Measurements from ENCODE around the gene ZNG1B.
"Not testable (repeated sequence)": the region's sequence is repeated elsewhere in the genome, so short reads cannot be mapped to it uniquely, and the experiment has no call there.

ZNG1B gene

DNA sequence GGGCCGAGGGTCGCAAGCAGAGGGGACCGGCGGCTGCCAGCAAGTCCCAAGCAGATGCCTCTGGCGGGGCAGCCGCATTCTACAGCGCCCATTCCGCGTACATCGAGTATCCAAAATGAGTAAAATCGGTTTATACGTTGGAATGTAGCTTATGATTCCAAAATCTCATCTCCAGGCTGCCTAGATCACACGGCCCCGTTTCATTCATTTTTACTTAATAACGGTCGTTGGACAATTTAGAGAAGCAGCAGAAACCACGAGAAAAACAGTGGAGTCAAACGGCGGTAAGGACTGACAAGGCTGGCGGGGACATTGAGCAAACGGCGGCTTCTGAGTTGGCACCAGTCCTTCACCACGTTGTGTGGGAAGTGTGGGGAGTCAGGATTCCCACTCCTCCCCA lies 66.6 kb downstream of the ZNG1B start:
- DNase-seq: peak; percentile 47

GRCh38 chr2:113507394-113508140 lies 70.1 kb downstream of the ZNG1B start:
- not testable (repeated sequence) for DNase-seq

GRCh38 chr2:113508187-113508586 lies 70.7 kb downstream of the ZNG1B start:
- DNase-seq: not testable (repeated sequence)

GRCh38 chr2:113510913-113511312 lies 73.4 kb downstream of the ZNG1B start:
- not testable (repeated sequence) for DNase-seq

DNA sequence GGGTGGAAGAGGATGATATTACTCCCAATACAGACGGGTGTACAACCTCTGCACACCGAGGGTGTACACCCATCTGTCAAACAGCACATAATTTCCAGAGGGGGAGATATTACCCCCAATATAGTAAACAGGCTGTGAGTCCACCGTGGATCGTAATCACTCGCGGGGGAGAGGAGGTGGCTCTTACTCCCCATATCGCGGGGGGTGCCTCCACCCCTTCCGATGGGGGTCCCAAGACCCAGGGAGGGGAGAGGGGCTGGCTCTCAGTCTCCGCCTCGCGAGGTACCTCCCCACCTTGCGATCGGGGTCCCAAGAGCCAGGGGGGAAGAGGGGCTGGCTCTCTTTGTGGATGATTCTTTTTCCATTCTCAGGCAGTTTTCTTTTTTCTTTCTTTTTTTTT lies 74.4 kb downstream of the ZNG1B start:
- not testable (repeated sequence) for DNase-seq

DNA sequence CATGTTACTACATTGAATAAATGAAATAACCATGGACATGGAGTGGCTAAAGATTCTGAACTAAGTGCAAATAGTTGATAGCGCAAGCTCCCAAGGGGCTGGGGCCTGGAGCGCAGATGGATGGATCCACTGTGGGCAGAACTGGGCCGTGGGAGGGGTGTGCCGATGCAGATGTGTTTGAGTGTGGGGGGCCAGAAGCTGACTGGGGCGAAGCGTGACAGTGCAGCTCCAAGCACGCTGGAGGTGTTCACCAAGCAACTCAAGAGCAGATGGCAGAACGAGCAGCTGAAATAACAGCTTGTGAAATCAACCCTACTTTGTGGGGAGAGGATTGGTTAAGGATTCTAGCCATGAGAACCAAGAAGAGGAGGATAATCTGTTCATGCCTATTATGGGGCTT lies 78.0 kb downstream of the ZNG1B start:
- DNase-seq: not testable (repeated sequence)

- not testable (repeated sequence) for DNase-seq
Observed at GRCh38 chr2:113515995-113516394, 78.5 kb downstream of the ZNG1B start.

DNA sequence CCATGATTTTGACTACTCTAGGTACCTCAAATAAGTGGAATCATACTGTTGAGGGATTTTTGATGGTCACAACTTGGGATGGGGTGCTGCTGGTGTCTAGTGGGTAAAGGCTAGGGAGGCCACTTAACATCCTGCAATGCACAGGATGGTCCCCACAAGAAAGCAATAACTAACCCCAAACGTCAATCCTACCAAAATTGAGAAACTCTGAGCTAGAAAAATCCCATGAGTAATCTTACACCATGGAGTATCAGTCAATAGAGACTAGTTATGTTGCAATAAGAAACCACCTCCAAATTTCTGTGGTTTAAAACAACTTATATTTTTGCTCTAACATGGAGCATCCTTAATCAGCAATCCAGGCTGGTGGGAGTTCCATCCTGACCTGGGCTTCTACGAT lies 79.5 kb downstream of the ZNG1B start:
- not testable (repeated sequence) for DNase-seq

DNA sequence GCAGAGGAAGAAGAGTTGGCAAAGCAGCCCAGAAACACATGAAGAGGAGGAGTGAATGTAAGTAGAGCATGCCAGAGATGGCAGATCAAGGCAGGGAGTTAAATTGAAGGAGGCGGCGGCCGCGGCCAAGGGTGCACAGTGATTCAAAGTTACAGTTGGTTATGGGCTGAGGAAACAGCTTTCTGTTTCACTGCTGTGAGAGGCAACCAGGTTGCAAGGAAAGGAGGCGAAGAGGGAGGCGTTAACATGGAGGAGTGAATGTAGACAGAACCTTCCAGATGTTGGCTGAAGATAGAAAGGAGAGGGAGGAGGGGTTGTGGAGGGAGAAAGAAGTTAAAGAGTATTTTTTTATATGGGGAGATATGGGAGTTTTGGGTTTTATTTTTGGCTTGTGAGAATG lies 83.3 kb downstream of the ZNG1B start:
- peak; percentile 78 for DNase-seq

GRCh38 chr2:113521492-113521891 lies 84.0 kb downstream of the ZNG1B start:
- DNase-seq: peak; percentile 19

DNA sequence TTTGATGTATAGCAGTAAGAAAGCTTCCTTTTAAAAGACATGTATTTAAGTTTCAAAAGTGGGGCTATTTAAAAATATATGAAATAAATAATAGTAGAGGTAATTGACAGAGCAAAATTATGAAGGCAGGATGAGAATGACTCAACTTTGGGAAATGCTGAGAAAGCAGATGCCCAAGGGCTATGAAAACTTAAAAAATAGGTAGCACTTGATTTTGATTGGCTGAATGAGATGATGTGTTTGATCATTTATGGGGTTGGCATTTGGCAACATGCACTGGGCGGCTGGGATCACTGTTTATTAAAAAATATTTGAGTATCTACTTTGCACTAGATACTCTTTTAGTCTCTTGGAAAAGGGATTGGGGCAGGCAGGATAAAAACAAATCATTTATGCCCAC lies 87.5 kb downstream of the ZNG1B start:
- not testable (repeated sequence) for DNase-seq

DNA sequence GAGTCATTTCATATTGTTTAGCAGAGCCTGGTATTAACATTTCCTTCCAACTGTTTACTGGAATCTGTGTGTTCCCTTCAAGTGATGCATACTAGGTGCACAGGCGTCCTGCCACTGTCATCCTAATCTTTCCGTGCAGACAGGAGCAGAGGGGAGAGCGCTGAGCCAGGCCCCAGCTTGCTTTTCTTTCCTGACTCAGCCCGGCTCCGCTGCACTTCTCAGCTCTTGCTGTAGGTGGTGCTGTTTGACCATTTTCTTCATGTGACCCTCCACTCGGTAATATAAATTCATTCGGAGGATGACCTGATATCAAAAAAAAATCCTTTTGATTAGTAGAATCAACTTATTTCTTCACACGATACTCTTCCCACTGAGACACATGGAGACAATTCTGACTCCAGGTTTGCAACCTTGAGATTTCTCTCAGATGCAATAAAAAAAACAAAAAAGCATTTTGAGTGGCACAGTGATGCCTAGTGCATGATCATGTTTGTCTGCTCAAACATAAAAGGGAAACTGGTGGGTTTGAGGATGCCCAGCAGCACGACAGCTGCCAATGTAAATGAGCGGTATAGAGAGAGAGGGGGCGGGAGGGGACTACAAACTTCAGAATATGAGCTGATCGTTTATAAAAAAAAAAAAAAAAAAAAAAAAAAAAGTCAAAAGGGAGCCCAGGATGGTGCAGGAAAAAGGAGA lies 90.0 kb downstream of the ZNG1B start:
- not testable (repeated sequence) for DNase-seq

DNA sequence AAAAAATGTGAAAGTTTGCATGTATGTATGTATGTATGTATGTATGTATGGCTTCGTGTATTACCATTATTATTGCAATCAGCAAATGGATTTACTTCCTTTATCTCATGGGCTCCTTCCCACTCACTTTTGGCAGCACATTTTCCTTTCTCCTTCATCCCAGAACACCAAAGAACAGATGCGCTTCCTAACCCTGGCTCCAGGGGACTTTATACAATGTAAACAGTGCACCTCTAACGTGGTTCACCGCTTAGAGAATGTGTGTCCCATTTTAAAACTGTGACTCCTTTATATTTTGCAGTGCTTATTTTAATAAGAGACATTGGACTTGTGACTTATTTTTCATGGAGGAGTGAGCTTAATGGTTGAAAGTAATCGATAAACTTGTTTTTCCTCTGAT lies 90.6 kb downstream of the ZNG1B start:
- not testable (repeated sequence) for DNase-seq

DNA sequence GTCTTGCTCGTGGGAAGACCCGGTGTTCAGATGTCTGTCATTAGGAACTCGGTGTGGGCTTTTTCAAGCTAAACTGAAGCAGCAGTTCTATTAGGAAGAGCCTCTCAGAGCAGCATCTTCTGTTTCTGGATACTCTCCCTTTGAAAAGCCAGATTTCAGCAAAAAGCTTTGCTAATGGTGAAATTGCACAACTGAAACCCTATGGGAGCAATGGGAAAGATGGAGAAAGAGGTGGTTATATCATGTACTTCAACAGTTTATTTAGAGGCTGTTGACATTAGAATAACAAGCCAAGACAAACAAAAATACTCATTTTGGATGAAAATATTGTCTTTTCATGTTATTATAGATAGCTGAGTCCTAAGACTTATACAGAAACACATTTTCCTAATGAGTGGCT lies 91.4 kb downstream of the ZNG1B start:
- DNase-seq: not testable (repeated sequence)

DNA sequence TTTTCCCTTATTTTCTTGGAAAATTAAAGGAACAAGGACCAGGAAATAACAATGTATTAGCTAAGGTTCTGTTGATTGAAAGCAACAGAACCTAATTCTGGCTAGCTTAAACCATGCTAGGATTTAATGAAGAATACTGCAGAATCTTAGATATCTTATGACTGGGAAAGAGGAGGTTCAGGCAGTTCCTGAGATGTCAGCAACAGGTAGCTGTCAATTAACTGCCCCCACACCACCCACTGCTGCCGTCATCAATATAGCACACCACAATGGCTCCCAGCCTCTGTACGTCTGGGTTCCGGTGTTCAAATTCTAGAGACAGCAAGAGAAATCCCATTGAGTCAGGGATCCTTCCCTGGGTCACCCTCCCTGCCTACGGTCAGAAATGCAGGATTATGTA lies 95.5 kb downstream of the ZNG1B start:
- not testable (repeated sequence) for DNase-seq

DNA sequence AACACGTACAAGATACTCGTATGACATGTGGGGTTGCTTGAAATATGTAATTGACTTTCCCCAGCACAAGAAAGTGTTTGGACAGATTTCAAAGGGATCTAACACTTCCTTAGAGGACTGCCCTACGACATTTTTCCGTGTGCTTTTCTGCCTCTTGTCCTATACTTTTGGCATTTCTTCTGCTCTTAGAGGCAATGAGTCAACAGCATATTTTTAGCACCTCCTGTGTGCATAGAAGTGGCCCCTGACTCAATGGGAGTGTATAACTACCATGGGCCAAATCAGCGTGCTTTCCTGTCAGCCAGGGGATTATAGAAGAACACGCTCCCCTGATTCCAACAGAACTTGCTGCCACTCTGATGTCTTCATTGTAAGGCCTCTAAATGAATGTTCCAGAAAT lies 99.1 kb downstream of the ZNG1B start:
- not testable (repeated sequence) for DNase-seq

DNA sequence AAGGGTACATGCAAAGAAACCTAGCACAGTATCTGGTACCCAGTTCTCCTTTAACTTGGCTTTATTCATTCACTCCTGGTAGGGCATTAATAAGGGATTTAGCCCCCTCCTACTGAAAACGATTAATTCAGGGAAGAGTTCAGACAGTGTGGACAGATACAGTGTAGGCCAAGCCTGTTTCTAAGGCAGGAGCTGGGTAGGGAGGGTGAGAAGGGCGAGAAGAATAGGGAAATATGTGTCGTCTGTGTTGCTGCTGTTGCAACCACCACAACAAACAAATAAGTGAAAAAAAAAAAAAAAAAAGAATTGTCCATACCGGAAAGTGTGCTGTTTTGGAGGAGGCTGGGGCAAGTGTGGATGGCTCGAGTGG lies 103.3 kb downstream of the ZNG1B start:
- DNase-seq: not testable (repeated sequence)

GRCh38 chr2:113541204-113541975 lies 103.9 kb downstream of the ZNG1B start:
- peak; percentile 67 for DNase-seq

- DNase-seq: peak; percentile 14
Observed at GRCh38 chr2:113541976-113542485, 104.5 kb downstream of the ZNG1B start.

DNA sequence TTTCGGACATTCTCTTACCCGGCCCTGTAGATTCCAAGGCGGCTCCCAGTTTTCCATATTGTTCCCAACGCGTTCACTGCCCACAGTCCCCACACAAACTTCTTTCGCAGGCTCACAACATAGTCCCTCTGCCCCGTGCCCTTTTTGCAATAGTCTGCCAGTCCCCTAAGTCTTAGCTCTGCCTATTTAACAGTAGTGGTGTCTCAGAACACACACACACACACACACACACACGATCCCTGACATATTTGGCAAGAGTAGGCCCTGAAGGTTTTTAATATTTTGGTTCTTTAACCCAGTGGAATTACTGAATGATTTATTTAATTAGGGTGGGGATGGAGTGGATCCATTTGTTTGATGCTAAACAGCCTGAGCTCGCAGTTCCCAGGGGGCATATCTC lies 105.0 kb downstream of the ZNG1B start:
- DNase-seq: peak; percentile 11
